ENCODE data around the gene CHD5.

GRCh38 chr1:6113116-6113515 lies 67.0 kb downstream of the CHD5 start:
- TF ChIP-seq CTCF (optimal IDR thresholded peaks at IDR 0.05 in 1 of 3, IDR thresholded peaks at IDR 0.05 in 1 of 3, conservative IDR thresholded peaks at IDR 0.05 in 1 of 3; ENCODE audit: extremely low read depth in 1 of 3, insufficient read depth in 2 of 3, low read length in 3 of 3) (no peak), EZH2 (IDR thresholded peaks at IDR 0.05; ENCODE audit: low read length) (no peak)

Measured in keratinocyte (primary cell).